Measurements from ENCODE around the gene NRG2. TPM values are rescaled to one million over a fixed set of nuclear protein-coding genes. Genes with fewer than 3 reads are reported as not detected.

NRG2 gene
- total and polyA plus RNA-seq, 10 donors = 0.83 to 7.7 (median 4.4) TPM

DNA sequence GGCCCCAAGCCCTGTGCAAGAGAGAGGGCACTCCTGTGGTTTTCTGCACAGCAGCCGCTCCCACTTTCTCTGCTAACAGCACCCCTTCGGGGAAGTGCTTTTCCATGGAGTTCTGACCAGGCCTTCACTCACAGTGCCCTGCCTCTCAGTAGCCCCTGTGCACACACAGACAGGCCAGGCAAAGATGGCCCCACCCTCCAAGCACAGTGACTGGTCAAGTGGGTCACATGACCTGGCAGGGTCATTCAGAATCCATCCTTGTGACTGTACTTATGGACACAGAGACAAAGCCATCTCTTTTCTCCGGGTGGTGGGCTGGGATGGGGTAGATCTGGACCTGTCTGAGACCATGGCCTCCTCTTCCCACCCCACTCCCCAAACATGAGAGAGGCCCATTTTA, 165.0 kb downstream of the NRG2 start:
- TF ChIP-seq POLR2AphosphoS5 (IDR thresholded peaks at IDR 0.05) (no peak), POLR2A (IDR thresholded peaks at IDR 0.05) (no peak)
- TF ChIP-seq, protein P1, sequence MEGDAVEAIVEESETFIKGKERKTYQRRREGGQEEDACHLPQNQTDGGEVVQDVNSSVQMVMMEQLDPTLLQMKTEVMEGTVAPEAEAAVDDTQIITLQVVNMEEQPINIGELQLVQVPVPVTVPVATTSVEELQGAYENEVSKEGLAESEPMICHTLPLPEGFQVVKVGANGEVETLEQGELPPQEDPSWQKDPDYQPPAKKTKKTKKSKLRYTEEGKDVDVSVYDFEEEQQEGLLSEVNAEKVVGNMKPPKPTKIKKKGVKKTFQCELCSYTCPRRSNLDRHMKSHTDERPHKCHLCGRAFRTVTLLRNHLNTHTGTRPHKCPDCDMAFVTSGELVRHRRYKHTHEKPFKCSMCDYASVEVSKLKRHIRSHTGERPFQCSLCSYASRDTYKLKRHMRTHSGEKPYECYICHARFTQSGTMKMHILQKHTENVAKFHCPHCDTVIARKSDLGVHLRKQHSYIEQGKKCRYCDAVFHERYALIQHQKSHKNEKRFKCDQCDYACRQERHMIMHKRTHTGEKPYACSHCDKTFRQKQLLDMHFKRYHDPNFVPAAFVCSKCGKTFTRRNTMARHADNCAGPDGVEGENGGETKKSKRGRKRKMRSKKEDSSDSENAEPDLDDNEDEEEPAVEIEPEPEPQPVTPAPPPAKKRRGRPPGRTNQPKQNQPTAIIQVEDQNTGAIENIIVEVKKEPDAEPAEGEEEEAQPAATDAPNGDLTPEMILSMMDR (IDR thresholded peaks at IDR 0.05 in 8 of 11, conservative IDR thresholded peaks at IDR 0.05 in 3 of 11) = no peak
- no peaks in the 10 kb centered on the region for H3K4me1 ChIP-seq
- 89 to 96% (median 94%) methylated on average over 3 of the region's 3 CpGs for WGBS, 5 donors
- H3K36me3 ChIP-seq = peaks cover 0 to 4% (median 0%) of the 10 kb centered on the region in 6 donors
- no peak overlapping the region for H3K4me3 ChIP-seq
- peaks cover 0 to 6% (median 0%) of the 10 kb centered on the region in 8 donors for H3K9me3 ChIP-seq
- intact Hi-C loops (cut with DNase I; ENCODE audit: low total_unique reads) = no loop called here
- peaks cover 0 to 8% (median 0%) of the 10 kb centered on the region in 7 donors for H3K27me3 ChIP-seq (replicated peaks in 1 of 7)
- no peak overlapping the region for H3K27ac ChIP-seq
- peak; percentile 51 for DNase-seq

DNA sequence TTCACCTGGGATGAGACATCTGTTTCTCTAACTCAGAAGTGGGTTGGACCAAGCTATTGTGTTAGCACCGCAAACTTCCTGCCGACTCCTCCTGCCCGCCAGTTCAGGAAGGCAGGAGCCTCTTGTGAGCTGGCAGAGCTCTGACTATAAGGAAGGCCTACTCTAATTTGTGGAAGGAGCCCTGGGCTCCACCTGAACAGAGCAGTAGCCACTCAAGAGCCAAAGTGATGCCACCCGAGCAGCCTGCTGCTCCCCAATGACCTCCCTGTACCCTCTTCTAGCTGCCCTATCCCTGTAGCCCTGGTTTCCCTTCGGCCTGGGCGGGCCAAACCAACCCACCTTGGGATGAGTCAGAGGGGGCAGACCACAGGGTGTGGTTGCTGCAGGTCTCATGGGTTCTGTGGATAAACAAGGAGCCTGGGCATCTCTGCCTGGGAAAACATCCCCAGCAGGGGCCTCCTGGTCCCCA, 165.9 kb downstream of the NRG2 start:
- intact Hi-C loops (cut with DNase I; ENCODE audit: low total_unique reads) = no loop called here
- Histone ChIP-seq H3K36me3 (peaks cover 0 to 4% (median 0%) of the 10 kb centered on the region in 6 donors), H3K27me3 (replicated peaks in 1 of 7) (peaks cover 0 to 8% (median 0%) of the 10 kb centered on the region in 7 donors), H3K9me3 (peaks cover 0 to 6% (median 0%) of the 10 kb centered on the region in 8 donors), H3K4me3 (no peak overlapping the region), H3K4me1 (no peaks in the 10 kb centered on the region), H3K27ac (no peak overlapping the region)
- WGBS, 5 donors = 54 to 66% (median 58%) methylated on average over 6 of the region's 6 CpGs
- DNase-seq = no peak
- TF ChIP-seq POLR2A (IDR thresholded peaks at IDR 0.05) = no peak
- TF ChIP-seq POLR2AphosphoS5 (IDR thresholded peaks at IDR 0.05) = no peak
- TF ChIP-seq, protein P1 (IDR thresholded peaks at IDR 0.05 in 8 of 11, conservative IDR thresholded peaks at IDR 0.05 in 3 of 11) = no peak

DNA sequence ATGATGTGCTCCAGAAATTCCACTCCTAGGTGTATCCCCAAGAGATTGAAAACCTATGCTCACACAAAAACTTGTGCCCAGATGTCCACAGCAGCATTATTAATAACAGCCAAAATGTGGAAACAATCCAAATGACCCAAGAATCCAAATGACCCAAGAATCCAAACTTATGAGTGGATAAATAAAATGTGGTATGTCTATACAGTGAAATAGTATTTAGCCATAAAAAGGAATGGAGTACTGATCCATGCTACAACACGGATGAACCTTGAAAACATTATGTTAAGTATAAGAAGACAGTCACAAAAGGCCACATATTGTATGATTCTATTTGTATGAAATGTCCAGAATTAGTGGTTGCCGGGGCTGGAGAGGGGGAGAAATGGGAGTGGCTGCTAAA, 167.1 kb downstream of the NRG2 start:
- peaks cover 0 to 8% (median 0%) of the 10 kb centered on the region in 7 donors for H3K27me3 ChIP-seq (replicated peaks in 1 of 7)
- WGBS, 5 donors = 67 to 93% (median 90%) methylated on average over 2 of the region's 2 CpGs
- H3K27ac ChIP-seq = no peak overlapping the region
- no peak overlapping the region for H3K4me3 ChIP-seq
- H3K36me3 ChIP-seq = peaks cover 0 to 4% (median 0%) of the 10 kb centered on the region in 6 donors
- DNase-seq = no peak
- TF ChIP-seq POLR2A (IDR thresholded peaks at IDR 0.05) = no peak
- TF ChIP-seq, protein P1 (IDR thresholded peaks at IDR 0.05 in 8 of 11, conservative IDR thresholded peaks at IDR 0.05 in 3 of 11) = no peak
- no peak for TF ChIP-seq POLR2AphosphoS5 (IDR thresholded peaks at IDR 0.05)
- H3K9me3 ChIP-seq = peaks cover 0 to 6% (median 0%) of the 10 kb centered on the region in 8 donors
- intact Hi-C loops (cut with DNase I; ENCODE audit: low total_unique reads) = no loop called here
- H3K4me1 ChIP-seq = no peaks in the 10 kb centered on the region

DNA sequence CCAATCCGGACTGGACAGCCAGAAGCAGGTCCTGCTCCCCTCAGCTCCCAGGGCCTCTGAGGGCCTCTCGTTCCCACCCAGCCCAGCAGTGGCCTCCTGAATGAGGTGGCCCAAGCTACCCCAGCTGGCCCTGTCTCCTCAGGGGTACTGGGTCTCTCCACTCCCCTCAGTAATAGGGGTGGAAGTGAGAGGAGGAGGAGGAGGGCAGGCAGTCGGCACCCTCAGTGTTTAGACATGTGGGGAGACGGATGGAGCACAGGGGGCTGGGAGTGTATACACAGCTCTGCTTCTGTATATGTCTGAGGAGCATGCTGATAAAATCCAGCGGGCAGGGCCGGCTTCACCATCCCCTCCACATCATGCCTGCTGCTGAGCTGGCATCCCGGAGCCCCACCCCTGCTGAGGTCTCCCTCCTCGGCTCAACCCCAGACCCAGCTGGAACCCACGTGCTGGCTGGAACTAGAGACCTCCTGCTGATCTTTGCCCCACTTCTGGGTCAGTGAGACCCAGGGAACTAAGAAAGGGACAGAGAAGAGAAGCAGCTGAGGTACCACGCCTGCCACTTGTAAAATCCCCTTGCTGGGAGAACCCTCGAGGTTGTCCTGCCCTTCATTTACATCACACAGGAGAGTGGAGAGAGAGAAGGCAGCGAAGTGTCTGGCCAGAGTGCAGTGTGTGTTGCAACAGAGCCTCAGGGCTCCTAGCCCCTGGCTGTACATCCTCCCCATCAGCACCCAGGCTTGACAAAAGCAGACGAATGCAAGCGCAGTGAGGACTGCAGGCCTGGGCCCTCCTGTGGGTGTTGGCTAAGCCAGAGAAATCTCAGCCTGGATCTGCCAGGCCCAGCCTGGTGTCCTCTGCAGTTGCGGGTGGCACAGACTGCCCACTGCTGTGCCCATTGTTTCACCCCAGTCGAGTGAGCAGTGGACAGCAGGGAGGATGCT, 170.0 kb downstream of the NRG2 start:
- WGBS, 5 donors = 75 to 81% (median 80%) methylated on average over 11 to 16 of the region's 16 CpGs
- H3K27me3 ChIP-seq (replicated peaks in 1 of 7) = peaks cover 0 to 8% (median 0%) of the 10 kb centered on the region in 7 donors
- peaks cover 0 to 6% (median 0%) of the 10 kb centered on the region in 8 donors for H3K9me3 ChIP-seq
- no peak overlapping the region for H3K4me3 ChIP-seq
- H3K27ac ChIP-seq = no peak overlapping the region
- no peak for DNase-seq
- H3K4me1 ChIP-seq = no peaks in the 10 kb centered on the region
- H3K36me3 ChIP-seq = no peaks in the 10 kb centered on the region
- no peak for TF ChIP-seq POLR2A (IDR thresholded peaks at IDR 0.05)
- no peak for TF ChIP-seq POLR2AphosphoS5 (IDR thresholded peaks at IDR 0.05)
- TF ChIP-seq, protein P1 (IDR thresholded peaks at IDR 0.05 in 8 of 11, conservative IDR thresholded peaks at IDR 0.05 in 3 of 11) = no peak
- intact Hi-C loops (cut with DNase I; ENCODE audit: low total_unique reads) = no loop called here
